ENCODE measurements around the gene TRERF1.

TRERF1 gene

GRCh38 chr6:42175860-42176259, 275.9 kb downstream of the TRERF1 start:
- DNase-seq = no peak
